K562 (cell line): ENCODE measurements around the gene XKR7.

ENCODE experiments used
- CHD4 ChIP-seq: fragments of 200-600 bp; sonication (generic); IDR thresholded peaks from 3 replicates; pipeline ENCODE4 v1.6.1; 2012; ENCODE audit warnings: low read depth, mild to moderate bottlenecking, mixed read lengths, low read length, inconsistent platforms; ENCODE audit not compliant: insufficient read depth, insufficient replicate concordance, poor library complexity, severe bottlenecking
- CTCF ChIP-seq, 3 experiments: IDR thresholded peaks in 2 of 3; conservative IDR thresholded peaks in 1 of 3; 2 replicates each; pipeline ENCODE4 v1.5.1; 2011 to 2012; ENCODE audit warnings: low read length in 3 of 3, mild to moderate bottlenecking in 3 of 3, control low read depth in 2 of 3, improper control_type of control experiment in 1 of 3, inconsistent platforms in 1 of 3, low read depth in 1 of 3, mixed read lengths in 1 of 3, moderate library complexity in 1 of 3; ENCODE audit not compliant: insufficient read depth in 2 of 3
- EHMT2 ChIP-seq: fragments of 450-650 bp; IDR thresholded peaks from 2 replicates; pipeline ENCODE4 v1.6.1; 2018; ENCODE audit warnings: antibody characterized with exemption
- EZH2 ChIP-seq: IDR thresholded peaks from 2 replicates; pipeline ENCODE4 v1.6.1; 2012; ENCODE audit warnings: low read depth, mild to moderate bottlenecking, inconsistent platforms, low read length, borderline replicate concordance
- FOXM1 ChIP-seq, 2 experiments: fragments of 450-650 bp in 1 of 2; sonication (generic) in 1 of 2; formaldehyde crosslinking in 1 of 2; IDR thresholded peaks; 2 replicates each; pipeline versions ENCODE4 v1.6.1 to v1.9.0; 2017 to 2022; ENCODE audit warnings: low read depth in 2 of 2, mild to moderate bottlenecking in 2 of 2, missing genetic modification reagents in 1 of 2, moderate library complexity in 1 of 2
- GABPA ChIP-seq: fragments of 200-800 bp; sonication (Bioruptor generic); conservative IDR thresholded peaks from 2 replicates; pipeline ENCODE4 v1.6.1; 2016; ENCODE audit warnings: low read depth, missing genetic modification characterization, missing compliant biosample characterization
- IRF2 ChIP-seq: sonication (generic); formaldehyde crosslinking; IDR thresholded peaks from 2 replicates; pipeline ENCODE4 v1.8.1; 2022; ENCODE audit warnings: mild to moderate bottlenecking, missing genetic modification reagents
- NRF1 ChIP-seq, 2 experiments: fragments of 450-650 bp; IDR thresholded peaks in 1 of 2; conservative IDR thresholded peaks in 1 of 2; 2 replicates each; pipeline ENCODE4 v1.6.1; 2014; ENCODE audit warnings: mild to moderate bottlenecking in 2 of 2
- PHF20 ChIP-seq: fragments of 450-650 bp; IDR thresholded peaks from 2 replicates; pipeline ENCODE4 v1.6.1; 2018; ENCODE audit not compliant: partially characterized antibody
- SUPT5H ChIP-seq: fragments of 450-650 bp; IDR thresholded peaks from 2 replicates; pipeline ENCODE4 v1.6.1; 2016
- TAF15 ChIP-seq: fragments of 200-400 bp; formaldehyde crosslinking; IDR thresholded peaks from 2 replicates; pipeline ENCODE4 v1.6.1; 2017; ENCODE audit warnings: mild to moderate bottlenecking, low read depth, low read length, moderate library complexity
- TF ChIP-seq, protein P1 (sequence below): fragments of 450-650 bp; IDR thresholded peaks from 2 replicates; pipeline ENCODE4 v1.7.1; 2018; ENCODE audit warnings: mild to moderate bottlenecking, low read depth; ENCODE audit not compliant: partially characterized antibody

GRCh38 chr20:31975874-31976273, 7.9 kb downstream of the XKR7 start:
- TF ChIP-seq EZH2 (no peak), CTCF (IDR thresholded peaks at IDR 0.05 in 2 of 3, conservative IDR thresholded peaks at IDR 0.05 in 1 of 3; ENCODE audit: insufficient read depth in 2 of 3, low read depth in 1 of 3, low read length in 3 of 3) (no peak), IRF2 (CRISPR knock-in tag) (no peak), FOXM1 (IDR thresholded peaks at IDR 0.05; ENCODE audit: low read depth) (no peak), FOXM1 (CRISPR knock-in tag; IDR thresholded peaks at IDR 0.05; ENCODE audit: low read depth) (no peak), PHF20 (no peak), GABPA (tag) (no peak), SUPT5H (no peak), CHD4 (no peak), EHMT2 (no peak), TAF15 (no peak), NRF1 (conservative IDR thresholded peaks at IDR 0.05 in 1 of 2, IDR thresholded peaks at IDR 0.05 in 1 of 2) (no peak)
- TF ChIP-seq, protein P1, sequence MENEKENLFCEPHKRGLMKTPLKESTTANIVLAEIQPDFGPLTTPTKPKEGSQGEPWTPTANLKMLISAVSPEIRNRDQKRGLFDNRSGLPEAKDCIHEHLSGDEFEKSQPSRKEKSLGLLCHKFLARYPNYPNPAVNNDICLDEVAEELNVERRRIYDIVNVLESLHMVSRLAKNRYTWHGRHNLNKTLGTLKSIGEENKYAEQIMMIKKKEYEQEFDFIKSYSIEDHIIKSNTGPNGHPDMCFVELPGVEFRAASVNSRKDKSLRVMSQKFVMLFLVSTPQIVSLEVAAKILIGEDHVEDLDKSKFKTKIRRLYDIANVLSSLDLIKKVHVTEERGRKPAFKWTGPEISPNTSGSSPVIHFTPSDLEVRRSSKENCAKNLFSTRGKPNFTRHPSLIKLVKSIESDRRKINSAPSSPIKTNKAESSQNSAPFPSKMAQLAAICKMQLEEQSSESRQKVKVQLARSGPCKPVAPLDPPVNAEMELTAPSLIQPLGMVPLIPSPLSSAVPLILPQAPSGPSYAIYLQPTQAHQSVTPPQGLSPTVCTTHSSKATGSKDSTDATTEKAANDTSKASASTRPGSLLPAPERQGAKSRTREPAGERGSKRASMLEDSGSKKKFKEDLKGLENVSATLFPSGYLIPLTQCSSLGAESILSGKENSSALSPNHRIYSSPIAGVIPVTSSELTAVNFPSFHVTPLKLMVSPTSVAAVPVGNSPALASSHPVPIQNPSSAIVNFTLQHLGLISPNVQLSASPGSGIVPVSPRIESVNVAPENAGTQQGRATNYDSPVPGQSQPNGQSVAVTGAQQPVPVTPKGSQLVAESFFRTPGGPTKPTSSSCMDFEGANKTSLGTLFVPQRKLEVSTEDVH: no peak
